Heart left ventricle (tissue), 13 donors: ENCODE measurements around the gene DGAT2.

Source experiments
- CTCF ChIP-seq, 12 donors: fragments of 200-600 bp; sonication (generic) in 4 of 12; IDR thresholded peaks; one replicate each; pipeline versions ENCODE4 v1.5.0 to v1.8.0; 2018 to 2022; ENCODE audit warnings: antibody characterized with exemption in 12 of 12, mild to moderate bottlenecking in 5 of 12
- POLR2A ChIP-seq, 2 donors: fragments of 450-650 bp; IDR thresholded peaks; one replicate each; pipeline ENCODE4 v1.6.1; 2017; ENCODE audit warnings: antibody characterized with exemption in 2 of 2, mild to moderate bottlenecking in 2 of 2, moderate library complexity in 2 of 2
- donor health status: ischemic (EF 13 %, LVEDD 7.1; RV severe dilation, severe dysfunction).
- donor health status: DM: no; HTN: yes; CAD: no.
- donor health status: DM: no; HTN: no; CAD: no.
- donor health status: ischemic (EF 25% LVEDD 6.9; RV normal size, moderate dysfunction).
- donor health status: ischemic (EF 25% LVEDD 5.7; RV mildly dilated, moderate dysfunction).
- donor health status: ischemic (EF 35%, LVEDD 5.7; RV mildly dilated, moderate dysfunction).
- donor health status: nonischemic (EF 11% LVEDD 7.7; RV severe dilation, severe dysfunction).
- donor health status: DM: yes; HTN: yes; CAD: no.
- donor health status: PGD.
- donor health status: ischemic (EF 29% LVEDD 5.4; RV normal size, mild dysfunction).
- donor health status: nonischemic (EF 23%, LVEDD 6.1; RV moderate dilation, normal function).

- TF ChIP-seq POLR2A (IDR thresholded peaks at IDR 0.05), result no peak
- no peak for TF ChIP-seq CTCF (IDR thresholded peaks at IDR 0.05)
Measured at GRCh38 chr11:75839851-75840250, 71.3 kb downstream of the DGAT2 start.
